ENCODE data around the gene SGK1.

The SGK1 gene

DNA sequence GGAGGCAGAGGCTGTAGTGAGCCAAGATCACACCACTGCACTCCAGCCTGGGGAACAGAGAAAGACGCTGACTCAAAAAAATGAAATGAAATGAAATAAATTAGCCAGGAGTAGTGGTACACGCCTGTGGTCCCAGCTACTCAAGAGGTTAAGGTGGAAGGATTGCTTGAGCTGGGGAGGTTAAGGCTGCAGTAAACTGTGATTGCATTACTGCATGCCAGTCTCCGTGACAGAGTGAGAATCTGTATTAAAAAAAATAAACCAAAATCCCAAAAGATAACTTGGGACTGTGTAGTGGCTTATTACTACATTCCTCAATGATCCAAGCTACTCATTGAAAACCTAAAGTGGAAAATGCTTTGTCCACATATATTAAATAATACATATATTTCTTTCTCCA lies 87.0 kb downstream of the SGK1 start:
- POLR2A ChIA-PET: no interaction called here
- Histone ChIP-seq H3K27ac (ENCODE audit: extremely low read depth, low read depth, low read length) (no peak overlapping the region), H3K9me3 (ENCODE audit: control insufficient read depth, insufficient read depth, low read depth, low read length) (no peaks in the 10 kb centered on the region), H3K4me3 (ENCODE audit: low read depth, low read length) (no peak overlapping the region), H3K4me1 (ENCODE audit: control insufficient read depth, insufficient read depth, low read length) (no peaks in the 10 kb centered on the region), H3K36me3 (ENCODE audit: control insufficient read depth in 2 of 2, insufficient read depth in 1 of 2, low read length in 2 of 2) (no peaks in the 10 kb centered on the region)
- TF ChIP-seq WT1 (tag by site-specific recombination; IDR thresholded peaks at IDR 0.05) (no peak), ZNF600 (tag by site-specific recombination; IDR thresholded peaks at IDR 0.05) (no peak), ZNF785 (tag by site-specific recombination; IDR thresholded peaks at IDR 0.05) (no peak), ZNF174 (tag by site-specific recombination; IDR thresholded peaks at IDR 0.05) (no peak), SP3 (tag by site-specific recombination; IDR thresholded peaks at IDR 0.05) (no peak), ZSCAN30 (tag by site-specific recombination; IDR thresholded peaks at IDR 0.05) (no peak), ZNF394 (tag by site-specific recombination; IDR thresholded peaks at IDR 0.05; ENCODE audit: borderline replicate concordance) (no peak), ZFP37 (tag by site-specific recombination; IDR thresholded peaks at IDR 0.05) (no peak), ZNF514 (tag by site-specific recombination; IDR thresholded peaks at IDR 0.05) (no peak)
- TF ChIP-seq, protein P1, sequence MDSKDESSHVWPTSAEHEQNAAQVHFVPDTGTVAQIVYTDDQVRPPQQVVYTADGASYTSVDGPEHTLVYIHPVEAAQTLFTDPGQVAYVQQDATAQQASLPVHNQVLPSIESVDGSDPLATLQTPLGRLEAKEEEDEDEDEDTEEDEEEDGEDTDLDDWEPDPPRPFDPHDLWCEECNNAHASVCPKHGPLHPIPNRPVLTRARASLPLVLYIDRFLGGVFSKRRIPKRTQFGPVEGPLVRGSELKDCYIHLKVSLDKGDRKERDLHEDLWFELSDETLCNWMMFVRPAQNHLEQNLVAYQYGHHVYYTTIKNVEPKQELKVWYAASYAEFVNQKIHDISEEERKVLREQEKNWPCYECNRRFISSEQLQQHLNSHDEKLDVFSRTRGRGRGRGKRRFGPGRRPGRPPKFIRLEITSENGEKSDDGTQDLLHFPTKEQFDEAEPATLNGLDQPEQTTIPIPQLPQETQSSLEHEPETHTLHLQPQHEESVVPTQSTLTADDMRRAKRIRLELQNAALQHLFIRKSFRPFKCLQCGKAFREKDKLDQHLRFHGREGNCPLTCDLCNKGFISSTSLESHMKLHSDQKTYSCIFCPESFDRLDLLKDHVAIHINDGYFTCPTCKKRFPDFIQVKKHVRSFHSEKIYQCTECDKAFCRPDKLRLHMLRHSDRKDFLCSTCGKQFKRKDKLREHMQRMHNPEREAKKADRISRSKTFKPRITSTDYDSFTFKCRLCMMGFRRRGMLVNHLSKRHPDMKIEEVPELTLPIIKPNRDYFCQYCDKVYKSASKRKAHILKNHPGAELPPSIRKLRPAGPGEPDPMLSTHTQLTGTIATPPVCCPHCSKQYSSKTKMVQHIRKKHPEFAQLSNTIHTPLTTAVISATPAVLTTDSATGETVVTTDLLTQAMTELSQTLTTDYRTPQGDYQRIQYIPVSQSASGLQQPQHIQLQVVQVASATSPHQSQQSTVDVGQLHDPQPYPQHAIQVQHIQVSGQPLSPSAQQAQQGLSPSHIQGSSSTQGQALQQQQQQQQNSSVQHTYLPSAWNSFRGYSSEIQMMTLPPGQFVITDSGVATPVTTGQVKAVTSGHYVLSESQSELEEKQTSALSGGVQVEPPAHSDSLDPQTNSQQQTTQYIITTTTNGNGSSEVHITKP (tag by site-specific recombination; IDR thresholded peaks at IDR 0.05): no peak
- TF ChIP-seq, protein P2, sequence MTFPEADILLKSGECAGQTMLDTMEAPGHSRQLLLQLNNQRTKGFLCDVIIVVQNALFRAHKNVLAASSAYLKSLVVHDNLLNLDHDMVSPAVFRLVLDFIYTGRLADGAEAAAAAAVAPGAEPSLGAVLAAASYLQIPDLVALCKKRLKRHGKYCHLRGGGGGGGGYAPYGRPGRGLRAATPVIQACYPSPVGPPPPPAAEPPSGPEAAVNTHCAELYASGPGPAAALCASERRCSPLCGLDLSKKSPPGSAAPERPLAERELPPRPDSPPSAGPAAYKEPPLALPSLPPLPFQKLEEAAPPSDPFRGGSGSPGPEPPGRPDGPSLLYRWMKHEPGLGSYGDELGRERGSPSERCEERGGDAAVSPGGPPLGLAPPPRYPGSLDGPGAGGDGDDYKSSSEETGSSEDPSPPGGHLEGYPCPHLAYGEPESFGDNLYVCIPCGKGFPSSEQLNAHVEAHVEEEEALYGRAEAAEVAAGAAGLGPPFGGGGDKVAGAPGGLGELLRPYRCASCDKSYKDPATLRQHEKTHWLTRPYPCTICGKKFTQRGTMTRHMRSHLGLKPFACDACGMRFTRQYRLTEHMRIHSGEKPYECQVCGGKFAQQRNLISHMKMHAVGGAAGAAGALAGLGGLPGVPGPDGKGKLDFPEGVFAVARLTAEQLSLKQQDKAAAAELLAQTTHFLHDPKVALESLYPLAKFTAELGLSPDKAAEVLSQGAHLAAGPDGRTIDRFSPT (tag by site-specific recombination; IDR thresholded peaks at IDR 0.05): no peak
- TF ChIP-seq, protein P3, sequence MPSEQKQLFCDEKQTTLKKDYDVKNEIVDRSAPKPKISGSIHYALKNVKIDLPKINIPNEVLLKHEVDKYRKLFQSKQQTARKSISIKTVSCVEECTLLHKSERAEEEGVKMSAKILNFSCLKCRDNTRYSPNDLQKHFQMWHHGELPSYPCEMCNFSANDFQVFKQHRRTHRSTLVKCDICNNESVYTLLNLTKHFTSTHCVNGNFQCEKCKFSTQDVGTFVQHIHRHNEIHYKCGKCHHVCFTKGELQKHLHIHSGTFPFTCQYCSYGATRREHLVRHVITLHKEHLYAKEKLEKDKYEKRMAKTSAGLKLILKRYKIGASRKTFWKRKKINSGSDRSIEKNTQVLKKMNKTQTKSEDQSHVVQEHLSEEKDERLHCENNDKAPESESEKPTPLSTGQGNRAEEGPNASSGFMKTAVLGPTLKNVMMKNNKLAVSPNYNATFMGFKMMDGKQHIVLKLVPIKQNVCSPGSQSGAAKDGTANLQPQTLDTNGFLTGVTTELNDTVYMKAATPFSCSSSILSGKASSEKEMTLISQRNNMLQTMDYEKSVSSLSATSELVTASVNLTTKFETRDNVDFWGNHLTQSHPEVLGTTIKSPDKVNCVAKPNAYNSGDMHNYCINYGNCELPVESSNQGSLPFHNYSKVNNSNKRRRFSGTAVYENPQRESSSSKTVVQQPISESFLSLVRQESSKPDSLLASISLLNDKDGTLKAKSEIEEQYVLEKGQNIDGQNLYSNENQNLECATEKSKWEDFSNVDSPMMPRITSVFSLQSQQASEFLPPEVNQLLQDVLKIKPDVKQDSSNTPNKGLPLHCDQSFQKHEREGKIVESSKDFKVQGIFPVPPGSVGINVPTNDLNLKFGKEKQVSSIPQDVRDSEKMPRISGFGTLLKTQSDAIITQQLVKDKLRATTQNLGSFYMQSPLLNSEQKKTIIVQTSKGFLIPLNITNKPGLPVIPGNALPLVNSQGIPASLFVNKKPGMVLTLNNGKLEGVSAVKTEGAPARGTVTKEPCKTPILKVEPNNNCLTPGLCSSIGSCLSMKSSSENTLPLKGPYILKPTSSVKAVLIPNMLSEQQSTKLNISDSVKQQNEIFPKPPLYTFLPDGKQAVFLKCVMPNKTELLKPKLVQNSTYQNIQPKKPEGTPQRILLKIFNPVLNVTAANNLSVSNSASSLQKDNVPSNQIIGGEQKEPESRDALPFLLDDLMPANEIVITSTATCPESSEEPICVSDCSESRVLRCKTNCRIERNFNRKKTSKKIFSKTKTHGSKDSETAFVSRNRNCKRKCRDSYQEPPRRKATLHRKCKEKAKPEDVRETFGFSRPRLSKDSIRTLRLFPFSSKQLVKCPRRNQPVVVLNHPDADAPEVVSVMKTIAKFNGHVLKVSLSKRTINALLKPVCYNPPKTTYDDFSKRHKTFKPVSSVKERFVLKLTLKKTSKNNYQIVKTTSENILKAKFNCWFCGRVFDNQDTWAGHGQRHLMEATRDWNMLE (tag by site-specific recombination; conservative IDR thresholded peaks at IDR 0.05; ENCODE audit: low read depth): no peak
- TF ChIP-seq, protein P4, sequence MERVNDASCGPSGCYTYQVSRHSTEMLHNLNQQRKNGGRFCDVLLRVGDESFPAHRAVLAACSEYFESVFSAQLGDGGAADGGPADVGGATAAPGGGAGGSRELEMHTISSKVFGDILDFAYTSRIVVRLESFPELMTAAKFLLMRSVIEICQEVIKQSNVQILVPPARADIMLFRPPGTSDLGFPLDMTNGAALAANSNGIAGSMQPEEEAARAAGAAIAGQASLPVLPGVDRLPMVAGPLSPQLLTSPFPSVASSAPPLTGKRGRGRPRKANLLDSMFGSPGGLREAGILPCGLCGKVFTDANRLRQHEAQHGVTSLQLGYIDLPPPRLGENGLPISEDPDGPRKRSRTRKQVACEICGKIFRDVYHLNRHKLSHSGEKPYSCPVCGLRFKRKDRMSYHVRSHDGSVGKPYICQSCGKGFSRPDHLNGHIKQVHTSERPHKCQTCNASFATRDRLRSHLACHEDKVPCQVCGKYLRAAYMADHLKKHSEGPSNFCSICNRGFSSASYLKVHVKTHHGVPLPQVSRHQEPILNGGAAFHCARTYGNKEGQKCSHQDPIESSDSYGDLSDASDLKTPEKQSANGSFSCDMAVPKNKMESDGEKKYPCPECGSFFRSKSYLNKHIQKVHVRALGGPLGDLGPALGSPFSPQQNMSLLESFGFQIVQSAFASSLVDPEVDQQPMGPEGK (tag by site-specific recombination; IDR thresholded peaks at IDR 0.05): no peak
- CTCF ChIA-PET: interaction anchor here (0.6 kb wide), 1 partner anchor 1595 kb away, joined by 3 read pairs; no protein-coding TSS in a partner anchor

Data from HEK293 (cell line).